ENCODE measurements around the gene TUBA4B. TPM values are rescaled to one million over a fixed set of nuclear protein-coding genes. Genes with fewer than 3 reads are reported as not detected.
"Not testable (repeated sequence)": the region's sequence is repeated elsewhere in the genome, so short reads cannot be mapped to it uniquely, and the experiment has no call there.

Gene TUBA4B
- total RNA-seq, 1 experiment from 2014 or later: not detected

DNA sequence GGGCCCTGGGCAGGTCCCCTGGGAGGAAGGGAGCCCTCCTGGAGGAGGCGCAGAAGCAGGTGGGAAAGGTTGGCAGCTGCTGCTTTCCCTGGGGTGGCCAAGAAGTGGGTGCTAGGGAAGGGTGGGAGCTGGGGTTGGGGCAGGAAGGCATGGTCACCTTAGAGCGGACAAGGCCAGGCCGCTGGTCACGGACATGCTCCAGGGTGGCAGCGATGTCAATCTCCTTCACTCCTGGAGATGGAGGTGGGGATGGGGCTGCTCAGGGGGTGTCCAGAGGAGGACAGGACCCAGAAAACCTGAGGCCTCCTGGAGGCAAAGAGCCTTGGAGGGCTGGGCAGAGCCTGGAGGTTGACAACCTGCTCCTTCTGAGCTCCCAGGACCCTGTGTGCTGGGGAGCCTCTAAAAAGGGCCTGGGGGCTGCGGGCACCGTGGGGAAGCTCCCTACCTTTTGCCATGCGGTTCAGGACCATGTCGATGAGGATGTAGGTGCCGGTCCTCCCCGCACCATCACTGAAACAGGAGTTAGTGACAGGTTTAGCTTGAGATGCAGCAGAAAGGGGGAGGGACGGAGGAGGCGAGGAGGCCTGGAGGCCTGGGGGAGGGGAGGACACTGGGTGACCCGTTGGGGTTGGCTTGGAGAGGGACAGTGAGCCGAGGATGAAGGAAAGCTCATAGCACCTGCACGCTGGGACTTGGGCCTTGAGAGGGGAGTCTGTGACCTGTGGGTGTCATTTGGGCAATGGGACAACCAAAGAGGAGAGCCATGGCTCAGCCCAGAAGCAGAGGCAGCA lies 37.5 kb downstream of the TUBA4B start:
- no peak for DNase-seq (ENCODE audit: low spot score)

GRCh38 chr2:219291394-219291793 lies 38.4 kb downstream of the TUBA4B start:
- no peak for DNase-seq (ENCODE audit: low spot score)

DNA sequence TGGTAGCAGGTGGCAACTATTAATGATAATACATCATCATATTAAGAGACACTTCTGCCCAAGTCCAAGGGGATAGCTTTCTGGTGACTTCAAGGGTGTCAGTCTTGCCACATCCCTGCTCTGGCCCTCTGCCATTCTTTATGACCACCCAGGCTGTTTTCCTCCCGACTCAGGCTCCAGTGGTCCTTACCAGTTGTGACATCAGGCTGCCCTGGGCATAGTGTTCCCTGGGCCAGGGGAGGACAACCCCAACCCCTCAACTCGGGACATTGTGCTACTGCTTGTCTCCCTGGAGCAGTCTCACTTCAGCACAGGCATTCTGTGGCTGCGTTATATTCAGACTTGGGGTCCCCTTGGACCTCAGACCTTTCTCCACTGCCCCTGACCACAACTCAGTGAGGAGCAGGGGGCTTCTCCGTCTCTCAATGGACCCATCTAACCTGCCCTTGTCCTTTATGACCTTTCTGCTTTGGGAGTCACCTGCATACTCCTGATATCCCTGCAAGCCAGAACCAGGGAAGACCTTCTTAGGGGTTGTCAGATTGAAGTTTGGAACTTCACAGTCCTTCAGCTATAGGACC lies 39.0 kb downstream of the TUBA4B start:
- no peak for DNase-seq (ENCODE audit: low spot score)

DNA sequence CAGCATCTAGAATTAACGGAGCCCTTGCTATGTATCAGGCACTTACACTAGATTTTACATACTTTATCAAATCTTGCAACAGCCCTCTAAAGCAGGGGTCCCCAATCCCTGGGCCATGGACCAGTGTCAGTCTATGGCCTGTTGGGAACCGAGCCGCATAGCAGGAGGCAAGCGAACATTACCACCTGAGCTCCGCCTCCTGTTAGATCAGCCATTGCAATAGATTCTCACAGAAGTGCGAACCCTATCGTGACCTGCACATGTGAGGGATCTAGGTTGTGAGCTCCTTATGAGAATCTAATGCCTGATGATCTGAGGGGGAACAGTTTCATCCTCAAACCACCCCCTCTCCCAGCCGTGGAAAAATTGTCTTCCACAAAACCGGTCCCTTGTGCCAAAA lies 39.6 kb downstream of the TUBA4B start:
- no peak for DNase-seq (ENCODE audit: low spot score)

- DNase-seq (ENCODE audit: low spot score): no peak
Measured at GRCh38 chr2:219293736-219294231, 40.7 kb downstream of the TUBA4B start.

DNA sequence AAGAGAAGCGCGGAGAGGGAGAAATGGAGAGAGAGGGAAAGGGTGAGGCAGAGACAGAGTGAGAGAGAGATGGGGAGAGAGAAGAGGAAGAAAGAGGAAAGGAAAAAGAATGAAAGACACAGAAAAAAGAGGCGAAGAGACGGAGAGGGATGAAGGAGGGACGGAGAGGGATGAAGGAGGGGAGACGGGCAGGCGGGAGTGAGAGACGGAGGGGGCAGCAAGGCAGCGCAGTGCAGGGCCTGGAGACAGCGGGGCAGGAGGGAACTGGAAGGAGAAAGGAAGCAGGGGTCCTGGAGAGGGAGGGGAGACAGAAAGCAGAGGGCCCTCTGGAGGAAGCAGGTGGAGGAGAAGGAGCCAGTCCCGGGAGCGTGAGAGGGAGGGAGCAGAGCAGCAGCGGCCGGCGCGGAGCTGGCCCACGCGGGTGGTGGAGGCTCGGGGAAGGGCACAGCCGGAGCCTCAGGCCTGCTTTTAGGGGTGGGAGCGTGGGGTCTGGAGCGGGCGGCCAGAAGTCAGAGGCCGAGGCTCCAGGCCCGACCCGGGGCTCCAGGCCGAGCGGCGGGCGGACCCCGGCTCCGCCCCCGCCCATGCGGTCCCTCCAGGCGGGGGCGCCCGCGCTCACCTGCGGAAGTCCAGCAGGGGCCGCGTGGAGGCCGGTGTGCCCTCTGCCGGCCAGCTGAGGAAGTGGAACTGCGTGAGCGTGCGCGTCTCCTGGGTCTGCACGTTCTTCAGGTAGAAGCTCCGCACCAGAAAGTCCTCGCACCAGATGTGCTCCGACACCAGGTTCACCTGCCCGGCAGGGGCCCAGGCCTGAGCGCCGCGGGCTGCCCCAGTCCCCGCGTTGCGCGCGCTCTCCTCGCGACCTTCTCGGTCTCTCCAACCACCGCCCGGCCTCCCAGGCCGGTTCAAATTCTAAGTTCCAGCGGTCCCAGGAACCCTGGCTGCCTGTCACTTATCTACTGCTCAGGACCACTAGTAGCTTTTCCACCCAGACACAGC lies 41.6 kb downstream of the TUBA4B start:
- DNase-seq (ENCODE audit: low spot score): peak; percentile 88

GRCh38 chr2:219296142-219296541 lies 43.1 kb downstream of the TUBA4B start:
- no peak for DNase-seq (ENCODE audit: low spot score)

- DNase-seq (ENCODE audit: low spot score): no peak
Measured at GRCh38 chr2:219296631-219297391, 43.8 kb downstream of the TUBA4B start.

DNA sequence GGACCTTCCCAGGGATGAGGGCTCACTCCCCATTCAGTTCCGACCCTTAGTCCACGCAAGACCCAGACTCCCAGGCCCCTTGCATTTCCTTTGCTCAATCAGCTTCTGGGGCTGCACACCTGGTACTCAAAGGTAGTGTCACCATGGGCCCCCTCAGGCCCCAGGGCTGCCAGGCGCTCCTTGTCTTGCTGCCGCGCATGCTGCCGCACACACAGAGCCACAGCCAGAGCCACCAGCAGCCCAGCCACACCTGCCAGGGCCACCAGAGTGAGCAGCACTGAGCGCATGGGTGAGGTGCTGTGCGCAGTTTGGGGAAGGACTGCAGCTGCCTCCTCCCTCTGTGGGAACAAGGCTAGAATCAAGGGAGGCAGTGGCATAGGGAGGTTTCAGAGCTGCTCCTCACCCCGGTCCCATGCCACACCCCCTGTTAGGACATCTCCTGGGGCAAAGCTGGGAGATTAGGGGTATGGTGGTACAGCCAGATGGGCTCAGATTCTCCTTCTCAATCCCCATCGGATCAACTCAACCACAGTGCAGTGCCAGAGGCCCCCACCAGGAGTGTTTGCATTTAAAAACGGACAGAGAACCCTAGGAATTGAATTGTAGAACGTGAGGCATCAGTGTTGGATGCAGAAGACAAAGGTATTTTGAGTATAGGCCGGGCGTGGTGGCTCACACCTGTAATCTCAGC lies 44.9 kb downstream of the TUBA4B start:
- DNase-seq (ENCODE audit: low spot score): no peak

DNA sequence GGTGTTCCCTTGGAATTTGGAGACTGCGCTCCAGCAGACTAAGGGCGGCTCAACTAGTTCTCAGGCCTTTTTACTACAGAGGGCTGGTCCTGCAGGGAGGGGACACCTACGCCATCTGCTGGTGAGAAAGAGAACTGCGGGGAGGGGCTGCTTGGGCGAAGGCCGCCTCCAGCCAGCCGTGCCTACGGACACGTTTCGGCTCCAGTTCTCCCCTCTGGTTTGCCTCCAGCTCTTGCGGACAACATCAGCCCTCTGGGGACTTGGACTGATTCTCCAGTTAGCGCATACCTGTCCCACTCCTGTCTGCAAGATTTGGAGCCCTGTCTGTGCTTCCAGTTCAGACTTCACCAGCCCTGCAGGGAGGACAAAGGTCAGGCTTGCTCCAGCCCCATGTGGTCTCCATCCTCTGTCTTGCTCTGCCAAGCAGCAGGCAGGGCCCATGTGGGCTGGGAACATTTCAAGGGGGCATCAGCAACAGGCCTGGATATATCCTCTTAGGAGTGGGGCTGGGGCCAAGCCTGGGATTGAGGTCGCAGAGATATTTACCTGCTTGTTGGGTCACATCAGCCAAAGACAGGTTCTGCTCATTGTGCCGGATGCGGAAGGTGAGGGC lies 45.8 kb downstream of the TUBA4B start:
- peak; percentile 81 for DNase-seq (ENCODE audit: low spot score)

- DNase-seq (ENCODE audit: low spot score): no peak
Measured at GRCh38 chr2:219299372-219299760, 46.3 kb downstream of the TUBA4B start.

DNA sequence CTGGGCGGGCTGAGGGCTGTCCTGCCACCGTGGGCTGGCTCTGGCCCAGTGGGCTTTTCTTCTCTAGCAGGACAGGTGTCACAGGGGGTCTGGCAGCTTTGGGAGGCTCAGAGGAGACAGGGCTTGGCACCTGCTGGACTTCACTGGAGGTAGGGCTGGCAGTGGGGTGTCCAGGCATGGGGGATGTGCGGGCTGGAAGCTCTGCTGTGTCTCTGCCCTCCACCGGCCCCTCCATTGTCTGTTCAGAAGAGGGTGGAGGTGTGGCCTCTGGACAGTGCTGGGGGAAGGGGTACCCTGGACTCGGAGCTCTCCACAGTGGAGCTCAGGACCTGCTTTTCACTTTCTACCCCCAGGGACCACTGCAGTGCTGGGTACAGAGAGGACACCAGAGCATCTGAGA lies 47.0 kb downstream of the TUBA4B start:
- no peak for DNase-seq (ENCODE audit: low spot score)

GRCh38 chr2:219302412-219302968 lies 49.4 kb downstream of the TUBA4B start:
- DNase-seq (ENCODE audit: low spot score): no peak

DNA sequence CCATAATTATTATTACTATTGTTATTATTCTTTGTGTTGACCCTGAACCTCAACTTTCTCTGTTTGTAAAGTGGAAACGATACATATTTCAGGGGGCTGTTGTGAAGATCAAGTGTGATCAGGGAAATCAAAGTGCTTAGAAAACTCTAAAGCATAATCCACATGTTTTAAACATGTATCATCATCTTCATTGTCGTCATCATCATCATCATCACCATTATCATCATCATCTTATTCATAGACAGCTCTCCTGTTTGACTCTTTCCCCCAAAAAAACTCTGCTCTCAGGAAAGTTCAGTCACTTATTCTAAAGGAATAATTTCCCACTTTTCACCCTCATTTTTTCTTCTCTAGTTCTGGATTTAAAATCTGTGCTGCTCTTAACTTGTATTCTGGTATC lies 51.2 kb downstream of the TUBA4B start:
- DNase-seq (ENCODE audit: low spot score): no peak

DNA sequence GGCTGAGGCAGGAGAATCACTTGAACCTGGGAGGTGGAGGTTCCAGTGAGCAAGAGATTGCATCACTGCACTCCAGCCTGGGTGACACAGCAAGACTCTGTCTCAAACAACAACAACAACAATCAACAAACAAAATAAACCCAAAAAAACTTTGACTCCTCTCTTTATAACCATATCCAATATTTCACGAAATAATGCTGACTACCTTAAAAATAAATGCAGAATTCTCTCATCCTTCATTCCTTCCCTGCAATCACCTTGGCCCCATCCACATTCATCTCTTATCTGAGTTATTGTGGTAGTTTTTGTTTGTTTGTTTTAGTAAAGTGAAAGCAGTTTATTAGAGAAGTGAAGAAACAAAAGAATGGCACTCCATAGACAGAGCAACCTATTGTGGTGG lies 53.0 kb downstream of the TUBA4B start:
- DNase-seq (ENCODE audit: low spot score): no peak

GRCh38 chr2:219308142-219309101 lies 55.4 kb downstream of the TUBA4B start:
- peak; percentile 73 for DNase-seq (ENCODE audit: low spot score)

GRCh38 chr2:219309278-219309677 lies 56.2 kb downstream of the TUBA4B start, which contains the start of gene PTPRN:
Gene PTPRN (minus strand): TSS chr2:219309401. CDS start chr2:219309332, 69 bp downstream.
- no peak for DNase-seq (ENCODE audit: low spot score)

- DNase-seq (ENCODE audit: low spot score): not testable (repeated sequence)
Measured at GRCh38 chr2:219312683-219313263, 59.7 kb downstream of the TUBA4B start.
